Measurements from ENCODE around the gene SEMA7A. TPM values are rescaled to one million over a fixed set of nuclear protein-coding genes. Genes with fewer than 3 reads are reported as not detected.

Gene SEMA7A
- total RNA-seq, 1 donor, result 5.9 TPM

GRCh38 chr15:74384881-74385643 is 48.7 kb downstream of the SEMA7A start:
- no peaks in the 10 kb centered on the region for H3K9me3 ChIP-seq (ENCODE audit: low read depth, low read length)
- no peak overlapping the region for H3K4me3 ChIP-seq (ENCODE audit: low read length)
- H3K27me3 ChIP-seq (ENCODE audit: insufficient read depth, low read length), result no peaks in the 10 kb centered on the region
- H3K4me1 ChIP-seq (ENCODE audit: insufficient read depth, low read length), result peaks cover 35% of the 10 kb centered on the region

DNA sequence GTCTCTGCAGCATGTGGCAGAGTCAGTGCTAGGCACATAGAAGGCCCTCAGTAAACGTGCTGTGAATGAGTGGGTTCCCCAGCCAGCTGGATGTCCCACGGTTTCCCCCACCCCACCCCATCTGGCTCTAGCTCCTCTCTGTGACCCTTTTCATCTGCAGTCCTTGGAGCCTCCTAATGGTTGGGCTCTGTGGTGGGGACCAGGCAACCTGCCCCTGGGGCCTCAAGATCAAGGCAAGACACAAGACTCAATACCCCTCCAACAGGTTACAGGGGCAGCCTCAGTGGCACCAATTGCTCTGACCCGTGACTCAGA is 49.2 kb downstream of the SEMA7A start:
- Histone ChIP-seq H3K4me3 (ENCODE audit: low read length) (no peak overlapping the region), H3K27me3 (ENCODE audit: insufficient read depth, low read length) (no peaks in the 10 kb centered on the region), H3K4me1 (ENCODE audit: insufficient read depth, low read length) (peaks cover 35% of the 10 kb centered on the region), H3K9me3 (ENCODE audit: low read depth, low read length) (no peaks in the 10 kb centered on the region)

GRCh38 chr15:74383695-74384565 is 49.8 kb downstream of the SEMA7A start:
- H3K4me3 ChIP-seq (ENCODE audit: low read length), result no peak overlapping the region
- no peaks in the 10 kb centered on the region for H3K27me3 ChIP-seq (ENCODE audit: insufficient read depth, low read length)
- H3K4me1 ChIP-seq (ENCODE audit: insufficient read depth, low read length), result peaks cover 35% of the 10 kb centered on the region
- H3K9me3 ChIP-seq (ENCODE audit: low read depth, low read length), result no peaks in the 10 kb centered on the region

DNA sequence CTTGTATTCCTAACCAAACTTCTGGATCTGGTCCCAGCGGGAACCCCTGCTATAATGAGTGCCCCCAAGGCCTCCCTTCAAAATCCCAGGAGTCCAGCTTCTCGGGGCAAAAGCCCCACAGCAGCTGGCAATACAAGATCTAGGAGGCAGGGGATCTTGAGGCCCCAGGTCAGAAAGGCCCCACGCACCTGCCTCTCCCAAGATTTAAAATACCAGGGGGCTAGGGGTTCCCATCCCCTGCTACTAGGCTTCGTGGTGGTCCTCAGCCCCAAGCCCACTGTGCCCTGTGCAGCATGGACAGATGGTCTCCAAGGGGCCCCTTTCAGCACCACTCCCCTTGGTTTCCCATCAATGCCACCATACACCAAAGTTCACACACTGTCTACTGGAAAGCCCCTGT is 50.5 kb downstream of the SEMA7A start:
- Histone ChIP-seq H3K27me3 (ENCODE audit: insufficient read depth, low read length) (no peaks in the 10 kb centered on the region), H3K4me1 (ENCODE audit: insufficient read depth, low read length) (peaks cover 35% of the 10 kb centered on the region), H3K4me3 (ENCODE audit: low read length) (no peak overlapping the region), H3K9me3 (ENCODE audit: low read depth, low read length) (no peaks in the 10 kb centered on the region)

GRCh38 chr15:74382004-74382816 is 51.5 kb downstream of the SEMA7A start:
- no peaks in the 10 kb centered on the region for H3K27me3 ChIP-seq (ENCODE audit: insufficient read depth, low read length)
- H3K4me1 ChIP-seq (ENCODE audit: insufficient read depth, low read length), result peaks cover 35% of the 10 kb centered on the region
- H3K4me3 ChIP-seq (ENCODE audit: low read length), result no peak overlapping the region
- no peaks in the 10 kb centered on the region for H3K9me3 ChIP-seq (ENCODE audit: low read depth, low read length)

DNA sequence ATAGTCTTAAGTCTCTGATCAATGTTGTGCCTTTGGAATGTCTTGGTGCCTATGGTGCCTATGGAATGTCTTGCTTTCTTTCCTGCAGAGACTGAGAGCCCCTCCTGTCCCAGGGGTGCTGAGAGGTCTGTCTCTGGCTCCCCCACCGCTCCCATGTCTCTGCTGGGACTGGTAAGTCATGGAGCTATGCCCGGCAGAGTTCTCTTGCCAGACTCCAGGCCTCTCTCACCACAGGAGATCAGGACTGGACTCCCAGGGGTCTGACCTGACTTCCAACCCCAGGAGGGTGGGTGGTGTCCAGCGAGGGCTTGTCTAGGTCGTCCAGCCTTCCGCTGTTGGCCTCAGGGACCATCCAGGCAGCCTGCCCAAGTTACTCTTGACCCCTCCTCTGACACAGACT is 52.3 kb downstream of the SEMA7A start:
- peaks cover 35% of the 10 kb centered on the region for H3K4me1 ChIP-seq (ENCODE audit: insufficient read depth, low read length)
- no peaks in the 10 kb centered on the region for H3K9me3 ChIP-seq (ENCODE audit: low read depth, low read length)
- H3K27me3 ChIP-seq (ENCODE audit: insufficient read depth, low read length), result no peaks in the 10 kb centered on the region
- H3K4me3 ChIP-seq (ENCODE audit: low read length), result no peak overlapping the region

DNA sequence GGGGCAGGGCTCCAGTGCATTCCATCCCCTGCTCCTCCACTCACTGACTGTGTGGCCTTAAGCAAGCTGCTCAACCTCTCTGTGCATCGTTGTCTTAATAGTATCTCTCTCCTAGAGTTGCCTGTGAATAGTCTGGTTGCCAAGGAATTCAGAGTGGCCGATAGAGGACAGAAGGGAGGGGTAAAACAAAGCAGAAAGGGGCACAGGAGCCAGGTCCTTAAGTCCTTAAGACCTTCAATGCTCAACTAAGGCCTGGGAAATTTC is 52.6 kb downstream of the SEMA7A start:
- no peaks in the 10 kb centered on the region for H3K27me3 ChIP-seq (ENCODE audit: insufficient read depth, low read length)
- H3K9me3 ChIP-seq (ENCODE audit: low read depth, low read length), result no peaks in the 10 kb centered on the region
- H3K4me1 ChIP-seq (ENCODE audit: insufficient read depth, low read length), result peaks cover 33% of the 10 kb centered on the region
- H3K4me3 ChIP-seq (ENCODE audit: low read length), result no peak overlapping the region

GRCh38 chr15:74380361-74381189 is 53.2 kb downstream of the SEMA7A start:
- no peak overlapping the region for H3K4me3 ChIP-seq (ENCODE audit: low read length)
- H3K27me3 ChIP-seq (ENCODE audit: insufficient read depth, low read length), result no peaks in the 10 kb centered on the region
- H3K9me3 ChIP-seq (ENCODE audit: low read depth, low read length), result no peaks in the 10 kb centered on the region
- peaks cover 27% of the 10 kb centered on the region for H3K4me1 ChIP-seq (ENCODE audit: insufficient read depth, low read length)

DNA sequence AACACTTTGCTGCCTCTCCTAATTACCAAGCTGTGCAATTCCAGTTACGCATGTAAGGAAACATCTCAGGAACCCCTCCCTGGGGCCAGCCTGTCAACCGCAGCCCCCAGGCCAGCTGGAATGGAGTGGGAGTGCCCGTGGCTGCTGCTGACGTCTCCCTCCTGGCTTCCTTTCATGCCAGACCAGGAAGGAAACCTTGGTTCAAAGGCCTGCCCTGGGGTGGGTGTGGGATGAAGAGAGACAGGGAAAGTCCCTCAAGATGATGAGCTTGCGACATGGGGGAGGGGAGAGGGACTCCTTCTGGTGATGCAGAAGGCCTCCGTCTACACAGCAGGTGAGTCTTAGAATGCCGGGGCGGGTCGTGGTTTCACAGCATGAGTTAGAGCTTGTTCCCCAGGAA is 54.9 kb downstream of the SEMA7A start:
- peaks cover 23% of the 10 kb centered on the region for H3K4me1 ChIP-seq (ENCODE audit: insufficient read depth, low read length)
- no peak overlapping the region for H3K4me3 ChIP-seq (ENCODE audit: low read length)
- H3K27me3 ChIP-seq (ENCODE audit: insufficient read depth, low read length), result no peaks in the 10 kb centered on the region
- H3K9me3 ChIP-seq (ENCODE audit: low read depth, low read length), result no peaks in the 10 kb centered on the region

DNA sequence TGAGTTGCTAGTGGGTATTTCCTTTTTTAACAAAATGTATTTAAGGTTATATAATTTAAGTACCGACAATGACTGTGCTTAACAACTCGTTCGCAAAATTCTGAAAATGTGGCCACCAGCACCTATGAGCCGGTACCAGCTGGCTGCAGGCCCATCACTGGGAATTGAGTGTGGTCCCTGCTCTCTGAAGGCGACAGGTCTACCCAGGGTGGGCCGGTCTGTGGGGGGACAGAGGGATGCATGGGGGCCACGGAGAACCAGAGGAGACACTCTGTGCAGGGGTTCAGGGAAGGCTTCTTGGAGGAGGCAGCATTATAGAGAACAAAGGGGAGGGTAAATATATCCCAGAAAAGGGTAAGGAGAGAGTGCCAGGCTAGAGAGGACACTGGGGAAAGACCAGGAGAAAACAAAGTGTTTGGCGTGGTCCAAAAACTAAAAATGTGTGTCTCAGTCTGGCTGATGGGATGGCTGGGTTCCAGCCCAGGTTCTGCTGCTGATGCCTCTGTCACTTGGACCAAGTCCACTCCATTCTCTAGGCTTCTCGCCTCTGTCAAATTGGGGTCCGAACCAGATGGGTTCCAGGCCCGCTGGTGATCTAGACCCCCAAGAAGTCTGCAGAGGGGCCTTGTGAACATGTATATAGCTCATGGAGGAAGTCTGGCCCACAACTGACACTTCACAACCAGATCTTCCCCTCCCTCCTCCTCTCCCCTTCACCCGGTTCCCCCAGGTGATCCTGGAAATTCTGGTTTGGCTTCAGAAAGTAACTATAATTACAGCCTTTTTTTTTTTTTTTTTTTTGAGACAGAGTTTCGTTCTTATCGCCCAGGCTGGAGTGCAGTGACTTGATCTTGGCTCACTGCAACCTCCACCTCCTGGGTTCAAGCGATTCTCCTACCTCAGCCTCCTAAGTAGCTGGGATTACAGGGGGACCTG is 55.7 kb downstream of the SEMA7A start:
- Histone ChIP-seq H3K27me3 (ENCODE audit: insufficient read depth, low read length) (no peaks in the 10 kb centered on the region), H3K9me3 (ENCODE audit: low read depth, low read length) (no peaks in the 10 kb centered on the region), H3K4me1 (ENCODE audit: insufficient read depth, low read length) (peaks cover 20% of the 10 kb centered on the region), H3K4me3 (ENCODE audit: low read length) (no peak overlapping the region)

DNA sequence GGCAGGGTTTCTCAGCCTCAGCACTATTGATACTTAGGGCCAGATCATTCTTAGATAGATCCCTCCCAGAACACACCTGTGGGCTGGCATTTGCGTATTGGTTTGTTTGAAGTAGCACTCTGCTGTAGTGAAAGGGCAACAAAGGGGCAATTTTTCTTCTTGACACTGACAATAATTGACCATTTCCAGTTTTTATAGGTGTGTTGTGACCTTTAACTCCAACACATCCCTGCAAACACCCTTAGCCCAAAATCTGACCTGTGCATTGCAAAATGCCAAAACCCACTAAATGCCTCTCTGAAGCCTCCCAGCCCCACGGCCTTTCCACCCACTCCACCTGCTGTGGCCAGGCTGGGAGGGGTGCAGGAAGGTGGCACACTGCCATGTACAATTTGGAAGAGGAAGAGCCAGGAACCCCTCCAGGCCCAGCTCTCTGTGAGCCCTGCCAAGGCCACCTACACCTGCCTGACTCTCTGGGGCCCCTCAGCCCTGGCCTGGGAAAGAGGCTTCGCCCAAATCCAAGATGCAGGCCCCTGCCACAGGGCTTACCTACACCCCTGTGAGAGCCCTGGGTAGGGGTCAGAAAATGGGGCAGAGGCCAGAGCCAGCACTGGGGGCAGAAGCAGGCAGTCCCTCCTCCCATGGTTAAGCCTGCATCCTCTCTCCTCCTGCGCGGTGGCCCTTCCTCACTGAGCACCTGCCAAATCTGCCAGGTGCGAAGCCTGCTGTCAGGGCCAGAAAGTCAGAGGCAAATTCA is 56.8 kb downstream of the SEMA7A start:
- Histone ChIP-seq H3K27me3 (ENCODE audit: insufficient read depth, low read length) (no peaks in the 10 kb centered on the region), H3K4me1 (ENCODE audit: insufficient read depth, low read length) (peaks cover 18% of the 10 kb centered on the region), H3K9me3 (ENCODE audit: low read depth, low read length) (no peaks in the 10 kb centered on the region), H3K4me3 (ENCODE audit: low read length) (no peak overlapping the region)

- H3K4me1 ChIP-seq (ENCODE audit: insufficient read depth, low read length), result peaks cover 18% of the 10 kb centered on the region
- H3K9me3 ChIP-seq (ENCODE audit: low read depth, low read length), result no peaks in the 10 kb centered on the region
- no peak overlapping the region for H3K4me3 ChIP-seq (ENCODE audit: low read length)
- H3K27me3 ChIP-seq (ENCODE audit: insufficient read depth, low read length), result peaks cover 4% of the 10 kb centered on the region
Observed at GRCh38 chr15:74376226-74376625, 57.5 kb downstream of the SEMA7A start.

DNA sequence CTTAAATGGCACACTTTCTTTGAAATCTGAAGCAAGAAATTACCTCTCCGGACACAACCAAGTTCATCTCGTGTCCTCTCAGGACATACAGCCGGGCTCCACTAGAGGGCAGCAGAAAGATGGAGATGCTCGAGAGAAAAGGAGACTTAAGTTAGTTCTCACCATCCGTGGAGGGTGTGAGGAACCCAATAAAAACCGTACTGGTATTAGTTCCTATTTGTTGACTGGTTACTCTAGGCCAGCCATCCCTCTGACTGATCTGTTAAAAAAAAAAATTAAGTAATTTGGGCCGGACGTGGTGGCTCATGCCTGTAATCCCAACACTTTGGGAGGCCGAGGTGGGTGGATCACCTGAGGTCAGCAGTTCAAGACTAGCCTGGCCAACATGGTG is 58.5 kb downstream of the SEMA7A start:
- H3K4me3 ChIP-seq (ENCODE audit: low read length), result no peak overlapping the region
- peaks cover 18% of the 10 kb centered on the region for H3K4me1 ChIP-seq (ENCODE audit: insufficient read depth, low read length)
- no peaks in the 10 kb centered on the region for H3K9me3 ChIP-seq (ENCODE audit: low read depth, low read length)
- peaks cover 4% of the 10 kb centered on the region for H3K27me3 ChIP-seq (ENCODE audit: insufficient read depth, low read length)
